Activated CD8-positive, alpha-beta memory T cell treated with anti-CD3 and anti-CD28 coated beads for 36 hours (primary cell): ENCODE measurements around the gene EXOC3L2. TPM values are rescaled to one million over a fixed set of nuclear protein-coding genes. Genes with fewer than 3 reads are reported as not detected.
"Not testable (repeated sequence)": the region's sequence is repeated elsewhere in the genome, so short reads cannot be mapped to it uniquely, and the experiment has no call there.

Experiments
- CTCF ChIA-PET: fragments of 350-600 bp; sonication (Branson Sonifier 250); formaldehyde crosslinking; loops from one replicate; lab custom pipeline; 2021; ENCODE audit warnings: antibody characterized with exemption; lab: Charles Lee
- POLR2A ChIA-PET: fragments of 350-600 bp; sonication (Branson Sonifier 250); formaldehyde crosslinking; loops from one replicate; lab custom pipeline; 2021; ENCODE audit warnings: antibody characterized with exemption; lab: Charles Lee
- total RNA-seq, 2 experiments: library from RNA; stranded (reverse); gene quantifications; one replicate each; pipeline ENCODE4 v1.2.3, GENCODE V29; 2021

EXOC3L2 gene
- total RNA-seq: not detected

DNA sequence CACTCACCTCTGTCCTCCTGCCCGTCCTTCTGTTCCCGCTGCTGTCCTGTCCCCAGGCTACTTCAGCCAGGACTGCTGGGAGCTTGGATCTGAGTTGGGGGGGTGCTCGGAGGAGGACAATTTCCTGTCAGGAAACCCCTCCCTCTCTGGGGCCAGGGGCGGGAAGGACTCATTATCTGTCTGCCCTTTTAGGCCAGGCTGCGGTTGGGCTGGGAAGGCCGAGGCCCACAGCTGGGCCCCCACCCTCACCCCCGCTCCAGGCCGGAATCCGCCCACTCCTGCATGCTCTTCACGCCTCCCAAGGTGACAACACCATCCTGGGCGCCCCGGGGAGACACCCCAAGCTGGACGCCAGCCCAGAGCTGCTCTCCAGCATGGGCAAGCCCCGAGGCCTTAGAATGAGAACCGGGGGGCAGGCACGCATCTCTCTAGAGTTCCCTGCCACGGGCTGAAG is at the start of gene EXOC3L2:
TSS of gene EXOC3L2 (minus strand) at position 74 of the 454 bp plus-strand sequence. CDS start 6,362 bp downstream, outside the sequence.
- ChIA-PET POLR2A (no interaction called here), CTCF (no interaction called here)

DNA sequence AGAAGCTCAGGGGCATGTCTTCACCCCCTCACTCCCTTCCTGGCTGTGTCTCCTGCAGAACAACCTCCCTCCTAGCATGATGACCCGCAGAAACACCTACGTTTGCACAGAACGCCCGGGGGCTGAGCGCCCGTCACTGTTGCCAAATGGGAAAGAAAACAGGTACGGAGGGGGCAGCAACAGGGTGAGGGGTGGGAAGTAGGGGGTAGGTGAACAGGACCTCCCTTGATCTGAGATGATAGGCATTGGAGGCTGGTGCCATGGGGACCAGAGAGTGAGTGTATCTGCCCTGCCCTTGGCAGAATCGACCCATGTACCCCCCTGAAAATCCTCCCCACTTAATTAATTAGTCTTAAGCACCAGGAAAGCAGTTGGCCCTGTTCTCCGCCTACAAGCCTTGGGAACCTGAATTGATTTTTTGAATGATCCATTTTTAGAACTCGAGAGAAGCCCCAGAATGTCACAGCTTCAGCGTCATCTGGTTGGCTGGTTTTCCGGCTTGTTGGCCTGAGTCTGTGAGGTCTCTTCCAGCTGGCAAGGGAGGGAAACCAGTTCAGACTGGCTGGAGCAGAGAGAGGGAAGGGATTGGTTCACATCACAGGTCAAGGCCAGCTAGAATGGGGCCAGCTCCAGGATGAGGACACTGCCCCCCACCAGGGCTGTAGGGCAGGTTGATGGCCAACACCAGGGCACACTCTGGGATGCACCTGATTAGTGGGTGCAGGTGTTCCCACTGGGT is 49.3 kb upstream of the EXOC3L2 start:
- CTCF ChIA-PET: no interaction called here

DNA sequence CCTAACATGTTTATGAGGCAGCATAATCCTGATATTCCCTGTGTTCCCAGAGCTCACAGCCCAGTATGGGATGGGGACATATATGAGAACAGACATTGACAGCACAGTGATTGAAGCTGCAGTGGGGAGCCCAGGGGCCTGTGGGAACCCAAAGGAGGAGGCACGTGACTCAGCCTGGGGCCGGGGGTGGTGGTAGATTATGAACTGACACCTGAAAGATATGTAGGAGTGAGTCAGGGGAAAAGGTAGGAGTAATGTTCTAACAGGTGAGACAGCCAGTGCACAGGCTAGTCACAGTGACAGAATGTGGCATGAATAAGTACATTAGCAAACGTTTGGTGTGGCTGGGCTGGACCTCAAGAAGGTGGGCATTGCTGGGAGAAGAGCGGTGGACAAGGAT is 48.5 kb upstream of the EXOC3L2 start:
- ChIA-PET CTCF (no interaction called here), POLR2A (no interaction called here)

More for the DNA sequence above, 49.3 kb upstream of the EXOC3L2 start:
- POLR2A ChIA-PET: no interaction called here

DNA sequence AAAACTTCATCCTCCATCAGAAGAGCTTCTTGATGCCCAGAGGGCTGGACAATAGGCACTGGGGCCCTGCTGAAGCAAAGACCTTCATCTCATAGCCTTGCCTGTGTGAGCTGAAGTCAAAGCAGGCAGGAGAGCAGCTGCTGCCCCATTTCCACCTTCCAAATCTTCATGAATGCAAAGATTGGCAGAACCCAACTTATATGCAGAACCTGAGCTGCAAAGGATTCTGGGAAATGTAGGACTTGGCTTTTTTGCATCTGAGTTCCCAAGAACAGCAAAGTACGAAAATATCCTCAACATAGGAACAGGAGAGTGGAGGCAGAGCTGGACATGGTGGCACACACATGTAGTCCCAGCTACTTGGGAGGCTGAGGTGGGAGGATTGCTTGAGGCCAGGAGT is 46.6 kb upstream of the EXOC3L2 start:
- POLR2A ChIA-PET: interaction anchor here (1.1 kb wide), 1 partner anchor 199 kb away, joined by 3 read pairs; no protein-coding TSS in a partner anchor

DNA sequence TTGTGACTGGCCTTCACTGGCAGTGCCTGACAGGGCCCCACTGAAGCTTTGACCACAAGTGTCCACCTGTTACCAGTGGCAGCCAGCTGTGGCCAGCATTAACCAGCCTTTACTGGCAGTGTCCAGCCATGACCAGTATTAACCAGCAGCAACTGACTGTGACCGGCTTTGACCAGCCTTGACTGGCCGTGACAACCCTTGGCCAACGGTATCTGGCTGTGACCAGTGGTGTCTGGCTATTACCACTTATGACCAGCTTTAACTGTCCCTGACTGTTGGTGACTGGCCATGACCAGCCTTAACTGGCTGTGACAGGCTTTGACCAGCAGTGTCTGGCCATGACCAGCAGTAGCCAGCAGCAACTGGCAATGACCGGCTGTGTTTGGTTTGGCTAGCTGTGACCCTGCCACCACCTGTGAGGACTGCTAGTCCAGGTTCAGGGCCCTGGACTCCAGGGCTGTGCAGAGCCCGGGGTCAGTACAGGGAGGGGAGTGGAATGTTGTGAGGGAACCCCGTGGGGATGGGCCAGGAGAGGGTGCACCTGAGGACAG is 45.2 kb upstream of the EXOC3L2 start:
- ChIA-PET CTCF (no interaction called here), POLR2A (no interaction called here)

More for the DNA sequence above, 46.6 kb upstream of the EXOC3L2 start:
- CTCF ChIA-PET: no interaction called here

DNA sequence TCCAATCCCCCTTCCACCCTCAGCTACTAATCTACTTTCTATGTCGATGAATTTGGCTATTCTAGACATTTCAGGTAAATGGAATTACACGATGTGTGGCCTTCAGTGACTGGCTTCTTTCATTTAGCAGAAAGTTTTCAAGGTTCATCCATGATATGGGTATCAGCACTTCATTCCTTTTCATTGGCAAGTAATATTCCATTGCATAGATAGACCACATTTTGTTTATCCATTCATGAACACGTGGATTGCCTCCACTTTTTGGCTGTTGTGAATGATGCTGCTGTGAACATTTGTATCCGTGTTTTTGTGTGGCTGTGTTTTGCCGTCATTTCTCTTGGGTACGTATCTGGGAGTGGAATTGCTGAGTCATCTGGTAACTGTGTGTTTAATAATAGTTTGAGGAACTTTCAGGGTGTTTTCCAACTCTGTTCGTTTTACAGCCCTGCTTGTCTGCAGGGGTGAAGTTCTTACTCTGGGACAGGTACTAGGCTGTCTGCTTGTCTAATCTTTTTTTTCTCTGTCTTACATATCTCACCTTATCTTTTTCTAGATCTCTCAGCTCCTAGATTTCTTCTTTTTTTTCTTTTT is 38.3 kb upstream of the EXOC3L2 start:
- POLR2A ChIA-PET: interaction anchor here (0.7 kb wide), 1 partner anchor 140 kb away, joined by 4 read pairs; no protein-coding TSS in a partner anchor
- CTCF ChIA-PET: interaction anchor here (0.6 kb wide), 1 partner anchor 105 kb away, joined by 3 read pairs; the partner anchor contains the start of gene BLOC1S3

DNA sequence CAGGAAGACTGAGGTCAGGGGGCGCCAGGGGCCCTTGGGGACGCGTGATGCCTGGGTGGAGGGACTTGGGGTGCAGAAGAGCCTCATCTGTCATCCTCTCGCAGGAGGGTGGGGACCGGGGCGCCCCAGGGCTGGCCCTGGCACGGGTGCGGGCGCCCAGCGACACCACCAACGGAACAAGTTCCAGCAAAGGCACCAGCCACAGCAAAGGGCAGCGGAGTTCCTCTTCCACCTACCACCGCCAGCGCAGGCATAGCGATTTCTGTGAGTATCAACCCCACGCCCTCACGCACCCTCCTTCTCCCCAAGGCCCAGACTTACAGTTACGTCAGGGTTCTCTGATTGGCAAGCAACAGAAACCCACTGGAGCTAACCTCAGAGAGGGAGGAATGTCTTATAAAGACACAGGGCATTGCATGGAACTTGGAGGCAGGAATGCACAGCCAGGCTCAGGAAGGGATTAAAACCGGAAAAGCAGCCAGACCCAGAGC is 35.3 kb upstream of the EXOC3L2 start:
- CTCF ChIA-PET: no interaction called here
- POLR2A ChIA-PET: interaction anchor here (0.5 kb wide), 1 partner anchor 83 kb away, joined by 3 read pairs; no protein-coding TSS in a partner anchor

DNA sequence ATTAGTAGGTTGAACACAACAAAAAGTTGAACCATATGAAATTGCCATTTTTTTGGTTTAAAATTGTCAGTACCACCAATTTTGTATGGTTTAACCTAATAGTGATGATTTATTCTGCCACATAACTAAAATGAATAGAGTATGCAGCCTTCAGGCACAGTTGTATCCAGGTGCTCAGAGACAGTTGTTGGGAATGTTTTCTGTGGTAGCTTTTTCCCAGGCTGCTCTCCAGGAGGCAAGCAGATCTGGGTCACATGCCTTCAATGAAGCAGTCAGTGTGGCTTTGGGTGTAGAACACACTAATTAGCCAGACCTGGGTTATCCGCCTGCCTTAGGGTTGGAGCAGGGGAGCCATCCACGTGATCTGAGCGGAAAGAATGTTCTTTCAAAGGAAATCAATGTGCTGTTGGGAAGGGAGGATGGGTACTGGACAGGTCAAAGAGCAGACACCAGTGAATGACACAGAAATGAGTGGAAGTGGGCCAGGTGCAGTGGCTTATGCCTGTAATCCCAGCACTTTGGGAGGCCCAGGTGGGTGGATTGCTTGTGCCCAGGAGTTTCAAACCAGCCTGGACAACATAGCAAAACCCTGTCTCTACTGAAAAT is 34.5 kb upstream of the EXOC3L2 start:
- ChIA-PET POLR2A (no interaction called here), CTCF (no interaction called here)

DNA sequence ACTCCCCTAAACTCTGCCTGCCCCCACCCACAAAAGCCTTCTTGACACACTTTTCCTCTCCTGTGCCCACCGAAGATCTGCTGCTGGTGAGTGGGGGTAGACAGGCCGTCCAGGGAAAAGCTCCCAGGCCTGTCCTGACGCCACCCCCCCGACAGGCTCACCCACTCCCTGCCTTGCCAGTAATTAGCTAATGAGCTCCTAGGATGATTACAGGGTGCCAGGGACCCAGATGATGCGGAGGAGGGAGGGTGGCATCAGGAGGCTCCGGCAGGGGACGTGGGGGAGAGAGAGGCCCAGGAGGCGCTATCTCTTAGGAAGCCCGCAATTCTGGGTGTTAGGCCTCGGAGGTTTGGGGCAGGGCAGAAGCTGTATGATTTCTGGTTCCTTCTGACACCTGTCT is 32.9 kb upstream of the EXOC3L2 start:
- CTCF ChIA-PET: interaction anchor here (0.5 kb wide), 1 partner anchor 523 kb away, joined by 3 read pairs; no protein-coding TSS in a partner anchor

DNA sequence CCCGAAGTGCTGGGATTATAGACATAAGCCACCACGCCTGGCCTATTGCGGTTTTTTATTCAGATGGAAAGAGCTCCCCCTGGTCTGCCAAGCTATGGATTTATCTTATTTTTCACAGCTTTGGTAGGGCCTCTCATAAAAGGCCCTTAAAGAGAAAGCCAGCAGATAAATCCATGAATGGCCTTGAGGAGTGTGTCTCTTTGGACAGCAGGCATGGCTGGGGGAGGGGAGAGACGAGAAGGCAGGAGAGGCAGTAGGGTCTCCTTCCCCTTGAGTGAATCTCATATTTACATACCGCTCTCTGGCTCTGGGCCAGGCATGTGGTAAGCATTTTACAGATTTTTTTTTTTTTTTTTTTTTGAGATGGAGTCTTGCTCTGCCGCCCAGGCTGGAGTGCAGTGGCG is 31.1 kb upstream of the EXOC3L2 start:
- ChIA-PET CTCF (interaction anchor here (1.1 kb wide), 1 partner anchor 26 kb away, joined by 3 read pairs; no protein-coding TSS in a partner anchor), POLR2A (no interaction called here)

More for the DNA sequence above, 32.9 kb upstream of the EXOC3L2 start:
- POLR2A ChIA-PET: no interaction called here

DNA sequence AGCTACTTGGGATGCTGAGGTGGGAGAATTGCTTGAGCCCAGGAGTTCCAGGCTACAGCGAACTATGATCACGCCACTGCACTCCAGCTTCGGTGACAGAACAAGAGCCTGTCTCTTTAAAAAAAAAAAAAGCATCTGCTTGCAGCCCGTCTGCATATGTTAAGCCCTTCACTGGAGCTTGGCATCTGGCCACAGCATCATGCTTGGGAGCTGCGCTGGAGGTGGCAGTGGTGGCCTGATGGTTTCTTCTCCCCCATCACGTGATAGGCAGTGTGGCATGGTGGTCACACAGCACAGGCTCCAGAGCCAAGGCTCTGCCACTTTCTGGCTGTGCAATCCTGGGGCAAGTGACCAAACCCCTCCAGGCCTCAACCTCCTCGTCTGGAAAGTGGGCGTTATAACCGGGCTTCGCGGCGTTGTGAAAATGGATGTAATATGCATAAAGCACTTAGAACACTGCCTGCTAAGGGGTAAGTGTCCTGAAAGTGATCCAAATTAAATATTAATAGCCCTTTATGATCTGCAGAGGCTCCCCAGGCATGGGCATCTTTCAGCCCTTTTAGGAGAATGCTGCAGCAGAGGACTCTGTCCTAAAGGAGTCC is 30.3 kb upstream of the EXOC3L2 start:
- CTCF ChIA-PET: interaction anchor here (1.1 kb wide), 1 partner anchor 26 kb away, joined by 3 read pairs; no protein-coding TSS in a partner anchor
- POLR2A ChIA-PET: no interaction called here

DNA sequence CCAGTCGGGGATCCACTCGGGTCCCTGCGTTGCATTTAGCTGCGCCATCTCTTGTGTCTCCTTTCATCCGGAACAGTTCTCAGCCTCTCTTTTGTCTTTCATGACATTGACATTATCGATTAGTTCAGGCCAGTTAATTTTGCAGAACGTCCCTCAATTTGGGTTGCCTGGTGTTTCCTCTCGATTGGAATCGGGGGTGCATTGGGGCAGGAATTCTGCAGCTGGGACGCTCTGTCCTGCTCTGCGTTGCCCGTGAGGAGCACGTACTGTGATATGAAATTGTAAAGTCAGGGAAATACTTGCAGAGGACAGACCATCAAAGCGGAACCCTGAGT is 28.3 kb upstream of the EXOC3L2 start:
- ChIA-PET POLR2A (no interaction called here), CTCF (no interaction called here)

DNA sequence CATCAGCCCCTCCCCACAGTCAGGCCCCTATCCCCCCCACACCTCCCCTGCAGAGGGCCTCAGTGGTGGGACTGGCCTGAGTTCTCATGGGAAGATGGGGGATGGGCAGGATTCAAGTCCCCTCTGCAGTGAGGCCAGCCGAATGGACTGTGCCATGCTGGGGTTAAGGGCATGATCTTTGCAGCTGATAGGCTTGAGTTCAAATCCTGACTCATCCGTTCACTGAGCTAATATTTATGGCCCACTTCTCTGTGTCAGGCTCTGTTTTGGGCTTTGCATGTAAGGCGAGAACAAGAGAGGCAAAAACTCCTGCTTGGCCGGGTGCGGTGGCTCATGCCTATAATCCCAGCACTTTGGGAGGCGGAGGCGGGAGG is 26.5 kb upstream of the EXOC3L2 start:
- ChIA-PET CTCF (no interaction called here), POLR2A (no interaction called here)

DNA sequence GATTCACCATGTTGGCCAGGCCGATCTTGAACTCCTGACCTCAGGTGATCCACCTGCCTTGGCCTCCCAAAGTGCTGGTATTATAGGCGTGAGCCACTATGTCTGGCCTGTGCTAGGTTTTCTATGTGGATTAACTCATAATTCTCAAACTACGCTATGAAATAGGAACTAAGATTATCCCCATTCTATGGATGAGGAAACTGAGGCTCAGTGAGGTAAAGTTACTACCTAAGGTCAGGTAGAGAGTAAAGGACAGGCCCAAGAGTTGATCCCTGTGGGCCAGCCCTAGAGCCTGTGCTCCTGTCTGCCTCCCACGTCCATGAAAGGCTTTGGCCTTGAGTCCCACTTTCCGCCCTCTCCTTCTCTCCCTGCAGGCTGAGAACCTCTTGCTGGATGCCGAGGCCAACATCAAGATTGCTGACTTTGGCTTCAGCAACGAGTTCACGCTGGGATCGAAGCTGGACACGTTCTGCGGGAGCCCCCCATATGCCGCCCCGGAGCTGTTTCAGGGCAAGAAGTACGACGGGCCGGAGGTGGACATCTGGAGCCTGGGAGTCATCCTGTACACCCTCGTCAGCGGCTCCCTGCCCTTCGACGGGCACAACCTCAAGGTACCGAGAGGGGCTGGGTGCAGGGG is 26.0 kb upstream of the EXOC3L2 start:
- CTCF ChIA-PET: no interaction called here
- POLR2A ChIA-PET: no interaction called here

DNA sequence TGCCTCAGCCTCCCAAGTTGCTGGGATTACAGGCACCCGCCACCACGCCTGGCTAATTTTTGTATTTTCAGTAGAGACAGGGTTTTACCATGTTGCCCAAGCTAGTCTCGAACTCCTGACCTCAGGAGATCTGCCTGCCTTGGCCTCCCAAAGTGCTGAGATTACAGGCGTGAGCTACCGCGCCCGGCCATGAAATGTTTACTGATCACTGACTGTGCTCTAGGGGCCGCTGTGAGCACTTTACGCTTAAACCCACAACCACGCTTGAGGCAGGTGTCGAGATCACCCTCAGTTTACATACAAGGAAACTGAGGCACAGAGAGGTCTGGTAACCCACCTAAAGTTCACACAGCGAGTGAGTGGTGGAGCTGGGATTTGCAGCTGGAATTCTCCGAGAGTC is 24.7 kb upstream of the EXOC3L2 start:
- CTCF ChIA-PET: not testable (repeated sequence)
- POLR2A ChIA-PET: interaction anchor here (0.5 kb wide), 1 partner anchor 15 kb away, joined by 3 read pairs; no protein-coding TSS in a partner anchor

DNA sequence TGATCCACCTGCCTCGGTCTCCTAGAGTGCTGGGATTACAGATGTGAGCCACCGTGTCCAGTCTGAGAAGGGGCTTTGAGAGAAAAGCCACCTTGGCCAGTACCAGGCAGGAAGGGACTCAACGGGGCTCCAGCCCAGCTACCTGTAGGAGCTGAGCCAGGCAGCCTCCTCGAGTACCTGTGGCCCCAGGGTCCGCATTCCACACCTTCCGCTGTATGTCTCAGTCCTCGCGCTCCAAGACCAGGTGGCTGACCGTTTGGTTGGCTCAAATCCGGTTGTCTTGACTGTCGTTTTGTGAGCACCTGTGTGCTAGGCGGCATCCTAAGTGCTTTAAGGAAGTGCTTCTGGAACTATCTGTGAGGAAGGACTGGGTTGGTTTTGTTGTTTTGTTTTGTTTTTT is 22.1 kb upstream of the EXOC3L2 start:
- POLR2A ChIA-PET: no interaction called here
- CTCF ChIA-PET: no interaction called here

DNA sequence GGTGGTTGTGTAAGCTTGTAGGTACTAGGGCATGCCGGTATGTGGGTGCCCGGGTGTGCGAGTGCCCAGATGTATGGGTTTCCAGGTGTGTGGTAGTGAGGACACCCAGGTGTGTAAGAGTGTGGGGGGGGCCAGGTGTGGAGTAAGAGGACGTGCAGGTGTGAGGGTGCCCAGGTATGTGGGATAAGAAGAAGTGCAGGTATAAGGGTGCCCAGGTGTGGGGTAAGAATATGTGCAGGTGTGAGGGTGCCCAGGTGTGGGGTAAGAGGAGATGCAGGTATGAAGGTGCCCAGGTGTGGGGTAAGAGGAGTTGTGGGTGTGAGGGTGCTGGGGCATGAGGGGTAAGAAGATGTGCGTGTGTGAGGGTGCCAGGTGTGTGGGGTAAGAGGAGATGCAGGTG is 20.2 kb upstream of the EXOC3L2 start:
- ChIA-PET POLR2A (interaction anchor here (0.5 kb wide), 1 partner anchor 20 kb away, joined by 7 read pairs; no protein-coding TSS in a partner anchor), CTCF (no interaction called here)

DNA sequence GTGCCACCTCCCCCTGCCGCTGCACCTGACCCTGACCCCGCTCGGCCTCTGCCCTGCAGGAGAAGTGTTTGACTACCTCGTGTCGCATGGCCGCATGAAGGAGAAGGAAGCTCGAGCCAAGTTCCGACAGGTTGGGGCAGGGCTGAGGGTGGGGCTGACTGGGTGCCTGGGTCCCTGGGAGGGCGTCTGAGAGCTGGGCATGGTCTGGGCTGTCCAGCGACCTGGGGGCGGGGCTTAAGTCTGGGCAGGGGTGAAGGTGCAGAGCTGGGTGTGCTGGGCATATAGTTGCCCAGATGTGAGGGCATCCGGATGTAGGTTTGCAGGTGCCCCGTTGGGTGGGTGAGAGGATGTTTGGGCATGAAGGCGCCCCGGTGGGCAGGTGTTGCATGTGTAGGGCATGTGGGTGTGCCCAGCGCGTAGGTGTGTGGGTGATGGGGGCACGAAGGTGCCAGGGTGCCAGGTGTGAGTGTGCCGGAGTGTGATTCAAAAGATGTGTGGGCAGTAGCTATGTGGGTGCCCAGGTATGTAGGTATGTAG is 19.6 kb upstream of the EXOC3L2 start:
- ChIA-PET CTCF (no interaction called here), POLR2A (interaction anchor here (0.5 kb wide), 1 partner anchor 20 kb away, joined by 7 read pairs; no protein-coding TSS in a partner anchor)
